DMS53 treated with DMSO at 0.1 percent for 48 hours (cell line): ENCODE measurements around the gene GPN2.
"Not testable (repeated sequence)": the region's sequence is repeated elsewhere in the genome, so short reads cannot be mapped to it uniquely, and the experiment has no call there.

Experiments
- DNase-seq: peaks from one replicate; lab custom pipeline; 2025; ENCODE audit not compliant: unreplicated experiment; lab: John Stamatoyannopoulos, UW

GPN2 gene

DNA sequence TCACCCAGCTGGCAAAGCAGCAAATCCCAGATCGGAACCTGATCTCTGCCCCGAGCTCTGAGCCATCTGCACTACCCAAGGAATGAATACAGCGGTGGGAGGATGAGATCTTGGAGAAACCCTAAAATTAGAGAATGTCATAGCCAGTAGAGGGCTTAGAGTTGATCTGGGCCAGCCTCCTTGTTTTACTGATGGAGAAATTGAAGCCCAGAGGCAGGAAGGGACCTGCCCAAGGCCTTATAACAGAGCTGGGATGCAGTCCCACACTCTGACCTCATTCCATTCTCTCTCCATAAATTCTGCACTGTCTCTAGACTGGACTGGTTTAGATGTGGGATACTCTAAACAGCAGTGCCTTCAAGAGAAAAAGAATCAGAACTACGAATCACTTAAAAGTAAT lies 31.9 kb downstream of the GPN2 start:
- no peak for DNase-seq

DNA sequence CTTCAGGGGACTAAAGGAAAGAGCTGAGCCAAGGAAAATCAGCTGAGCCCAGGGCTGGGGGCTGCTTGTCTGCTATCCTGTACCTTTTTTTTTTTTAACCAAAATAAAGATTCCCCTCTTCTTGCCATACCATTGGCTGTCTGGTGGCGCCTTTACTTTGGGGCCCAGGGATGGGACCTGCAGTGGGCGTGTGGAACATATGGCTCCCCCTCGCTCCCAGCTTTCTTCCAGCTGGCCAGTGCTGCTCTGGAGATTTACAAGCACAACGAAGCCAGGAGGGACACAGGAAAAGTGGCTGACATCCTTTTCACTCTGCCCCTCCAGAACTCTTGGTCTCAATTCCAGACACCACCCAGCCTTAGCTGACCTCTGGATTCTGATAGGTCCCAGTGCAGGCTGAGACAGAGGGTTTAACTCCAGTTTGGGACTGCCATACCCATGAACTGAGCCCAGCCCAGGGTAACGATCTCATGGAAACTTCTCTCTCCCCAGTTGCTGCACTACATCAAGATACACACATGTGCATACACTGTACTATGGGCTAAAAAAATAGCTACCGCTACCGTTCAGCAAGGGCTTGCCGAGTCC lies 32.5 kb downstream of the GPN2 start:
- DNase-seq: no peak

DNA sequence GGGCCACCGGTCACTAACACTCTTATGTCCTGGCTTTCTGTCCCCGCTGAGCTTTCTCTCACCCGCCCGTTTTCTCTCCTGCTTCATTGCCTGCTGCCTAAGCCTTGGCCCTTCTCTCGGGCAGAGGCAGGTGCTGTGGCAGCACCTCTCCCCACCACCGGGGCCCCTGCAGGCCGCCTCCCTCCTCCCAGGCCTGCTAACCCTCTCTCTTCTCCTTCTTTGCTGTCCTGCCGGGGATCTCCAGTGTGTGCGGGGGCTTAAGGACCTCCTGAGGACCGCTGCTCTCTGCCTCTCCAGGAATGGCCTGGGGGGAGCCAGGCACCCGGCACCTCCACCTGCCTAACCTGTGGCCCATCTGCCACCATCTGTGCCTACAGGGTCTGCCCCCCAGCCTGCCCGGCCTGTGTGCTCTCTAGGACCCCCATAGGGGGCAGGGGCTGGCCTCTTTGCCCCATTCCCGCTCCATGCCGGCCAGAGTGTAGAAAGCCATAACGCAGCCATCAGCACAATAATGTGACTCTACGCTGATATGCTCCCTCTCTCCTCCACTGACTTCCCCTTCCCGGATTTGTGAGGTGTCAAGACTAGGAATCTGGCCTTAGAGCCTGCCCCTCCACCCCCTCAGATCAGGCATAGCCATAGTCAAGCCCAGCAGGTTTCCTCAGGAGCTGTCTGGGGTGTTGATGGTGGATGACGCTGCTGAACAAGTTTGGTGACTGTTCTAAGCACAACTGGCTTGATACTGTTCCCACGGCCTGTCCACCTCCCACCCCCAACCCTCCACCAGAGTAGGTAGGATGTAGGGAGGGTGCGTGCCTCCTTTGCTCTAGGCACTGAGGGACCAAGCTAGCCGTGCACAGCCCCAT lies 33.2 kb downstream of the GPN2 start:
- DNase-seq: no peak

DNA sequence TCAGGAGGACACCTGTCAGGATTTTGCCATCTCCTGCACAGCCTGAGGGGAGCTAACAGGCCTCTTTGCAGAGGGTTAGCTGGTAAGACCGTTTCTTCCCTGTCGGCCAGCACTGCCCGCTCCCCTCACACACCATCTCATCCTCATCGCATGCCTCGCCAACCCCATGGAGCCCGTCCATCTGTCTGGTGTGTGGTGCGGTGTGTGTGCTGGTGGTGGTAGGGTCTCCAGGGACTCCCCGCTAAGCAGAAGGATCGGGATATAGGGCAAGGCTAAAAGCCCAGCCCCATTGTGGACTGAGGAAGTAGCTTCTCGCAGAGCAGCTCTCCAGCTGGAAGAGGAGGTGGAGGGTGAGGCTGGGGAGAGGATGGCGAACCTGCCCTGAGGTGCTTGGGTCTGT lies 33.9 kb downstream of the GPN2 start:
- DNase-seq: no peak

DNA sequence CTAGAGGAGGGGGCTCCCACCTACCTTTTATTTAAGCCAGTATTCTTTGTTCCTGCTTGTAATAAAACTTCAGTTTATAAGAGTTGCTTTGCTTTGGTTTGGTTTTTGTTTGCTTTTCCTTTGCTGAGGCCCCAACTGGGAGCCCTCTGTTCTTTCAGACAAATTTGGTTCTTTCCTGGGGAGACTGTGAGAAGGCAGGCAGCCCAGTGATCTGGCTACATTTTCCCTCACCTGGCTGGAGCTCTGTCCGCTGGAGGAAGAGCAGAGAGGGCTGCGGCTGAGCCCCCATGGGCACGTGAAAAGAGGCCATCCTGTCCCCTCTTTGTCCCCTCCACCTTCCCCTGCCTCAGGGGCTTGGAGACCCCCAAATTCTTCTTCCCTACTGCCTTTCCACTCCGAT lies 34.4 kb downstream of the GPN2 start:
- no peak for DNase-seq

DNA sequence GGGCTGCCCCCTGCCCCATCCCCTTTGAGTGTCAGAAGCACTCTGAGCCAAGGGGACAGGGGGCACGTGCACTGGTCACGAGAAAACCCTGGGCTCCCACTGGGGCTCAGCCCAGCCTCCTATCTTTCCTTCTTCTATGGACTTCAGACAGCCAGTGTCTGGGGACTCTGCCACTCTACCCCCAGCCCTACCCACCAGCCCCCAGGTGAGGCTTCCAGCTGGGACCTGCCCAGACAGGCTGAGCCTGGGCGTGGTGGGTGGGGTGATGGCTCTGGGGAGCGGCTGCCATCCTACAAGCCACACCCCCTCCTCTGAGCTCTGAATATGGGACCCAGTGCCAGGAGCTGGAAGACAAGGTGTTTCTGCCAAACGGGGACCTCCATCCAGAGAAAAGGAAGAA lies 35.2 kb downstream of the GPN2 start:
- DNase-seq: no peak

DNA sequence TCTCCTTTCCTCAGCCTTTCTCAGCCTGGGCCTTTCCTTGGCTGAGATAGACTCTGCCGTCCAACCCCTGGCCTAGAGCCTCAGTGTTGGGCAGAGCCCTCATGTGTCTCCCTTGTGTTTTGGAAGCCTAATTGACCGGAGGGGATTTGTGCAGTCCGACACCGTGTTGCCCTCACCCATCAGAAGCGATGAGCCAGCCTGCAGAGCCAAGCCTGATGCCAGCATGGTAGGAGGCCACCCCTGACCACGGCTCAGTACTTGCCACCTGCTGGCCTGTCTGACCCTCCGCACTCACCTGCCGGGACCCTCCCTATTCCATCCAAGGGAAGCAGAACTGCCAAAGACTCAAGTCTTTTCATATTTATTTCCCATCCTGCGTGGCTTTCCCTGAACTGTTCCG lies 36.5 kb downstream of the GPN2 start:
- DNase-seq: no peak

DNA sequence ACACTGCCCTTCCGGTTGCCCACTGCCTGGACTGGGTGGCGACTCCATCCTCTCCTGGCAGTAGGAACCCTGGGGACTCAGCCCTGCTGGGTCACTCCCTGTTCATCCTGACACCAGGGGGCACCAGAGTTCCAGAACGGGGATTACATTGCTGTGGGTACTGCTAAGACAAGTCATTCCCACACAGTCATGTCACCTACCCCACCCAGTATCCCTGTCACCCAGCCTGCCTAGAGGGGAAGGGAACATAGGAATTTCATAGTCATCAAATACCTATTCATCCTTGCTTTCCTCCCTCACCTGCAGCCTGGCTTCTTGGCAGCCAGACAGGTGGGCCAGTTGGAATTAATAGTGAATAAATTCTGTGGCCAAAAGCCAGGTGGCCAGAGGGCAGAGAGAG lies 36.9 kb downstream of the GPN2 start:
- peak; percentile 78 for DNase-seq

DNA sequence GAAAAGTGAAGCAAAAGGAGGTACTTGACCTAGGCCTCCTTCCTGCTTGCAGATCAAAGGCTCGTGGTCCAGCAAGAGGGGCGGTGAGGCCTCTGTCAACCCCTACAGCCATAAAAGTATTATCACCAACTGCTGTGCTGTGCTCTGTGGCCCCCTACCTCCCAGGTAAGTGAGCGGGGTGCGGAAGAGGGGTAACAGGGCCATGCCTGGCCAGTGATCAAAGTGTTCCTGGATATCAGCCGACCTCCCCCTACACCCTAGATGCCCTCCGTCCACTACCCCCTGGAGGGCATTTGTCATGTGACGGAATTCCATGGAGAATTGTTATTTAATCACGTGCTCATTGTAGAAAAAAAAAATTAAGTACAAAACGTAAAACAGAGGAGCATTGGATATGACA lies 37.4 kb downstream of the GPN2 start:
- DNase-seq: no peak

DNA sequence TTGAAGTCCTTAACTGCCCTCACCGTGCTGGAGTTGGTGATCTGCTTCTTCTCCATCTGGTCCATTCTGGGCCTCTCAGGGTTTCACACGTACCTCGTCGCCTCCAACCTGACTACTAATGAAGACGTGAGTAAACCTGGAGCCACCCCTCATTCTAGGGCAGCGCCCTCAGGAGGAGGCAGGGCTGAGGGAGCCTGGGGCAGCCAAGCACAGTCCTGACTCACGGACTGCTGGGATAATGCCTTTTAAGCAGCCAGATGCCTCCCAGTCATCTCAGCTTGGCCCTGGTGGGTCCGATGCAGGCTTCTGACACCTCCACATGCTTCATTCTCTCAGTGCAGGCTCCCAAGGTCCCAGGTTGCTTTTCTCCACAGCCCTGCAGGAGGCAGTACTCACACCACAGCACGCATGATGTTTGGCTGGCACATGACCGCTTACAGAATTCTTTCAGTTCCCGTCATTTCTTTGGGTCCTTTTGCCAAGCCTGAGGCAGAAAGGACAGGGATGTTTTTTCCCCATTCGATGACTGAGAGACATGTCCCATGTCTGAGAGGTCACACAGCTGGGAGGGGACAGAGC lies 38.9 kb downstream of the GPN2 start:
- no peak for DNase-seq

DNA sequence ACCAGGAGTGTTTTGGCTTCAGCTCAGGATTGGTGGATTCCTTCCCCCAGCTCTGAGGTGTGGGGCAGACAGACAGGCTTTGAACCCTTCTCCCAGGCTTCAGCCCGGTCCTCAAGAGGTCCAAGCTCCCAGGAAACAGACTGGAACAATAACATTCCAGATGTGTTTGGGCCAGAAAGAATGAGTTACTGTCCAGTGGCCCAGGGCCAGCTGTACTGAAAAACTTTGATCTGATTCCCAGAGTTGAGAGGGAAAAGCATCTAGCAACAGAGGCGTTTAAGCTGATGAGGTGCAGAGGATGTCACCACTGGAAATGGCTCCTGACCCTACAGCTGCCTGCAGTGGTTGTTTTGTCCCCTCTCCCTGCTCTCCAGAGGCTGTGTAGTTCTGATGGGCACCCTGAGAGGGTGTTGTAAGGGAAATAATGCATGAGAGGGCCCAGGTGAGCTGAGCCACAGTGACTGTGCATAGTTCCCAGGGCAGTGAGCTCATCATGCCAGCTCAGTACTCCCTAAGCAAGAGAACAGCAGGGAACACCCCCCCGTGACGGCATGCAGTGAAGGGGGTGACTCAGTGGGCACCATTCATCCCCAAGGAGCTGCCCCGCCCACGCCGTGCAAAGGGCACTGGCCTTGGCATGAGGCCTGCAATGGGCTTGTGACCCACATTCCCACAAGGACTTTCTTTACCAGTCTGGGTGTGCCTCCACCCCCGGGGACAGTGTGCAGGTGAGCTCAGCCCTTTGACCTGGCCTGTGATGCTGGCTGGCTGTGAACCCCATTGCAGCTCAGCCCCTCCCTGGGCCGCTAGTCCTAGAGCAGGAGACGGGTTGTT lies 40.9 kb downstream of the GPN2 start:
- no peak for DNase-seq

DNA sequence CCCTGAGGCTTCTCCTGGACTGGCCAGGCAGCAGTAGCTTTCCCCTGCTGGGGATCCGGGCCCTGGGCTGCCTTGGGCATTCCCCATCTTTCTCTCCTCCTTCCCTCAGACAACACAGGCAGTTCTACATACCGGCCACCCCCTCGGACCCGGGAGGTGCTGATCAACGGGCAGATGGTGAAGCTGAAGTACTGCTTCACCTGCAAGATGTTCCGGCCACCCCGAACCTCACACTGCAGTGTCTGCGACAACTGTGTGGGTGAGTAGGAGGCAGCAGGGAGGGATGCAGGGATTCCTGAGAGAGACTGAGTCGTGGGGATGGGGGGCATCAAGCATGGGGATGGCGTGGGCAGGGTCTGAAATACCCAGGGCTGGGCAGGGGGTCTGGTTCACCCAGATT lies 41.6 kb downstream of the GPN2 start:
- no peak for DNase-seq

DNA sequence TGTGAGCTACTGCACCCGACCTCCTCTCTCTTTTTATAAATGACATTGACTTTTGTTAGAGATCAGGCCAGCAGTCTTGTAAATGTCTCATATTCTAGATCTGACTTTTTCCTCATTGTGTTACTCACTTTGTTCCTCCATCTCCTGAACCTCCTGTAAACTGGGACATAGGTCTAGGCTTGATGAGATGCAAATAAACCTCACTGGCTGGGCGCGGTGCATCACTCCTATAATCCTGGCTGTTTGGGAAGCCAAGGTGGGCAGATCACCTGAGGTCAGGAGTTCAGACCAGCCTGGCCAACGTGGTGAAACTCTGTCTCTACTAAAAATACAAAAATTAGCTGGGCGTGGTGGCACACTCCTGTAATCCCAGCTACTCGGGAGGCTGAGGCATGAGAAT lies 42.3 kb downstream of the GPN2 start:
- DNase-seq: not testable (repeated sequence)

DNA sequence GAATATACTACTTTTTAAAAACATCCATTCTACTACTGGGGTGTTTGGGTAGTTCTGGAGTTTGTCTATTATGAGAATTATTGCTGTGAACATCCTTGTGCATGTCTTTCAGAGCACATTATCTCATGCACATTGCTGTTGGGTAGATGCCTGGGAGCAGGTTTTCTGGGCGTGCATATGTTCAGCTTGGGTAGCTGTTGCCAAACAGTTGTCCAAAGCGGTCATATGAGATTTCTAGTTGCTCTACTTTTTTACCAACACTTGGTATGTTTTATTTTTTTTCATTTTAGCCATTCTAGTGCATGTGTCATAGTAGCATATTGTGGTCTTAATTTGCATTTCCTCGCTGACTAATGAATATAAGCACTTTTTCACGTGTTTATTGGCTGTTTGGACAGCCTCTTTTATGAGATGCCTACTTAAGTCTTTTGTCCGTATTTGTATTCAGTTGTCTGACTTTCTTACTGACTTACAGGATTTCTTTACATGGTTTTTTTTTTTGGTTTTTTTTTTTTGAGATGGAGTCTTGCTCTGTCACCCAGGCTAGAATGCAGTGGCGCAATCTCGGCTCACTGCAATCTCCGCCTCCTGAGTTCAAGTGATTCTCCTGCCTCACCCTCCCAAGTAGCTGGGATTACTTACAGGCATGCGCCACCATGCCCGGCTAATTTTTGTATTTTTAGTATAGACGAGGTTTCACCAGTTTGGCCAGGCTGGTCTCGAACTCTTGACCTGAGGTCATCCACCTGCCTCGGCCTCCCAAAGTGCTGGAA lies 45.5 kb downstream of the GPN2 start:
- no peak for DNase-seq

DNA sequence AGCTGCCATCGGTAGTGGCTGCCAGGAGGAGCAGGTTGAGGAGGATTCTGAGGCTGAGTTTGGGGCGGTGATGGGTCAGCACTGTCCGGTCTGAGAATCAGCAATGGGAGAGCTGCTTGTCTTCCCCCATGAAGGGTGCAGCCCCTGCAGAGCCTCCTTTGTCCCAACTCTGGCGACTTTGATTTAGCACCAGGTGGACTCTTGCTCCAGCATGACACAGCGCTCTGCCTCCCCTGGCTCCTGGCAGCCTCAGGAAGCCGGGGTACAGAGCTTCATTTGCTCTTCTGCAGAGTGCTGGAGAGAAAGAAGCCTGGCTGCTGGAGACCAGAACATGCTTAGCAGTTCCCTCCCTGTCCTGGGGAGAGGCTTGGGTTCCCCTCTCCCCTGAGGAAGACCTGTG lies 50.3 kb downstream of the GPN2 start:
- DNase-seq: no peak

DNA sequence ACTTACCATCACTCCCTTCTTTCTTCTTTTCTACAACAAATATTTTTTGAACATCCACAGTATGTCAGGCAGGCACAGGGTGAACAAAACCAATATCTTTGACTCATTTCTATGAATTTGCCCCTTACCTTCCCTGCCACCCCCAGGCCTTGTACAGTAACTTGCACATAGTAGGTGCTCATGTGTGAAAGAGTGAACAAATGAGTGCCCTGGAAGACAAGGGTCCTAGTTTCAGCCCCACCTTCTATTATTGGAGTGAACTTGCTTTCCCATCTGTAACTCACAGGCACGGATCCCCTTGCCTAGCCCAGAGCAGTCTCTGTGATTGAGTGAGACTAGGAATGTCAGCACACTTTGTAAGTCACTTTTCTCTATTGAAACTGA lies 50.8 kb downstream of the GPN2 start:
- DNase-seq: no peak

DNA sequence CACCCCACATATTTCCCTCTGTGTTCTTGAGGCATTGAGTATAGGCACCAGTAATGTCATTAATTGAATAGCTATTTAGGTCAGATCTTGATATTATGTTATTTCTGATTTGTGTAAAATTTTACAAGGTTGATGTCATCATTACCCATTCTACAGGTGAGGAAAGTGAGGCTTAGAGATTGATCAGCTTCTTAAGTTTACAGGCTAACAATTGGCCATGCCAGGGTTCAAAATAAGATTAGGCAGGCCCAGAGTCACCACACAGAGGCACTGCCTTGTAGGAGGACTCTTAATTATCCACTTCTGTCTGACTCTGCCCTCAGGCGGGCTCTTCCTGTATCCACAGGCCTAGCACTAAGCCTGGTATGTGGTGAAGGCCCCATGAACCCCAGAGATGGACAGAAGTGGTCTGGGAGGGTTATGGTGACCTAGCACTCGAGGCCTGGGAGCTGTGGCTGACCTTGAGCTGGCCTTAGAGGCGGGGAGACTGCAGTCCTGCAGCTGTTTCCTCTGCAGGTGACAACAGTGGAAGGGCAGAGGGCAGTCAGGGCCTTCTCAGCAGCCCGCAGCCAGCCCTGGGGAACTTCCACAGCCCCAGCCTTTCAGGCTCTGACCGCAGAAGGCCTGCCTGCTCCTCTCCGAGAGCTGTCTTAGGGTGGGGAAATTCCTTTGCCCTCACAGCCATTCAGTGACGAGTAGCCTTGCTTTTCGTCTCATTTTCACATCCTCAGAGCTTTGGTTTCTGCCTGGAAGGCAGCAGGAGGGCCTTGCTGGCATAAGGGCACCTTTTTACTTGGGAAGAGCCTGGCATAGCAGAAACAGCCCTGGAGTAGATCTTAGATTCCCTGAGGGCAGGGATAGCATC lies 51.4 kb downstream of the GPN2 start:
- no peak for DNase-seq

DNA sequence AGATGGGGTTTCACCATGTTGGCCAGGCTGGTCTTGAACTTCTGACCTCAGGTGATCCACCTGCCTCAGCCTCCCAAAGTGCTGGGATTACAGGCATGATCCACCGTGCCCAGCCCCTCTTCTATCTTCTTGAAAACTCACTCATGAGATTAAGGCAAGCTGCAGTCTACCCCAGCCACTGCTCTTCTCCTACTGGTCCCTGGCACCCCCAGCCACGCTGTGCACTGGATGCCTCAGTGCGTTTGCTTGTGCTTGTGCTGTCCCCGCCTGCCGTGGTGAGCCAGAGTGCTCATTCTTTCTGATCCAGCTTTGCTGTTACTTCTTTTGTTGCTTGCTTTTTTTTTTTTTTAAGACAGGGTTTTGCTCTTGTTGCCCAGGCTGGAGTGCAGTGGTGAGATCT lies 52.4 kb downstream of the GPN2 start:
- DNase-seq: not testable (repeated sequence)

DNA sequence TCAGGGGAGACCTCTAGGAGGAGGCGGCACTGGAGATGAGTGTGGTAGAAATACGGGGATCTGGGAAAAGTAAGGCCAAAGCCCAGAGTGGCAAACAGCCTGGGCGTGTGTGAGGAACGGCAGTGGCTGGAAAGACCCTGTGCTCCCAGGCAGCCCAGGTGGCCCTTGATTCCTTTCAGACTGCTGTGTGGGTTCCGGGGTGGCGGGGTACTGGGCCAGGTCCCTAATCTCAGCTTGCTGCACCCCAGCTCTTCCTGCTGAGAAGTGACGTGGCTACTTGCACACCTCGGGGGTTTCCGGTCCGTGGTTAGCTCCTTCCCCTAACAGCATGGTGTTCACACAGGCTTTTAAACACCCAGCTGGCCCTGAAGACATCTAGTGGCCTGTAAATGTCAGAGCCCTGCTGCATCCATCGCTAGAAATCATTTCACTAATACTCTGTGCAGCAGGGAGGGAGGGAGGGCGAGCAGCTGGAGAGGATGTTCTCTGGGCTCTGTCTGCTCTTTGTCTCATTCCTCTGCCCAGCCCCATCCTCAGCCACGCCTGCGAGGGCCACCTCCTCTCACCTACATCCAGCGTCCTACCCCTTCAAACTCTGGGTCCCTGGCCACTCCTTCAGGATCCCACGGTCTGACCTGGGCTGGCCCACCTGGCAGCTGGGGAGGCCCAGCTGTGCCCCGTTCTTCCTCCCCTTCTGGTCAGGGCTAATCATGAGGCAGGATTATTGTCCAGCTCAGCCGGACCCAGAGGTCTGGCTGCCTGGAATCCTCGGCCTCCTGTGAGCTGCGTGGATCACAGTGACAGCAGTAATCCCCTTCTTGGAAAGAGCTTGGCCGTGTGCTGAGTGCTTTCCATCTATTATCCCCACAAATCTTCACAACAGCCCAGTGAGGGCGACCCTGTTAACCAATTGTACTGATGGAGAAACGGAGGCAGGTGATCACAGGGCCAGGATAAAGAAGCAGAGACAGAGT lies 56.4 kb downstream of the GPN2 start:
- DNase-seq: no peak
